Right renal pelvis (tissue), 4 donors: ENCODE results near the gene CHMP6. TPM values are rescaled to one million over a fixed set of nuclear protein-coding genes. Genes with fewer than 3 reads are reported as not detected.

ENCODE experiments used
- DNase-seq, 4 donors: peaks; one replicate each; pipeline ENCODE4 v3.0.0-alpha.2; 2013; ENCODE audit warnings: low read depth in 4 of 4, low spot score in 3 of 4, missing footprints in 1 of 4
- polyA plus RNA-seq, 4 donors: library from polyadenylated mRNA; unstranded; fragments of 120-200 nt; gene quantifications; one replicate each; pipeline ENCODE4 v1.2.1, GENCODE V29; 2013; ENCODE audit not compliant: insufficient read length in 4 of 4

CHMP6 gene
- polyA plus RNA-seq, 4 donors, result 27.3 to 34.5 (median 30.5) TPM

DNA sequence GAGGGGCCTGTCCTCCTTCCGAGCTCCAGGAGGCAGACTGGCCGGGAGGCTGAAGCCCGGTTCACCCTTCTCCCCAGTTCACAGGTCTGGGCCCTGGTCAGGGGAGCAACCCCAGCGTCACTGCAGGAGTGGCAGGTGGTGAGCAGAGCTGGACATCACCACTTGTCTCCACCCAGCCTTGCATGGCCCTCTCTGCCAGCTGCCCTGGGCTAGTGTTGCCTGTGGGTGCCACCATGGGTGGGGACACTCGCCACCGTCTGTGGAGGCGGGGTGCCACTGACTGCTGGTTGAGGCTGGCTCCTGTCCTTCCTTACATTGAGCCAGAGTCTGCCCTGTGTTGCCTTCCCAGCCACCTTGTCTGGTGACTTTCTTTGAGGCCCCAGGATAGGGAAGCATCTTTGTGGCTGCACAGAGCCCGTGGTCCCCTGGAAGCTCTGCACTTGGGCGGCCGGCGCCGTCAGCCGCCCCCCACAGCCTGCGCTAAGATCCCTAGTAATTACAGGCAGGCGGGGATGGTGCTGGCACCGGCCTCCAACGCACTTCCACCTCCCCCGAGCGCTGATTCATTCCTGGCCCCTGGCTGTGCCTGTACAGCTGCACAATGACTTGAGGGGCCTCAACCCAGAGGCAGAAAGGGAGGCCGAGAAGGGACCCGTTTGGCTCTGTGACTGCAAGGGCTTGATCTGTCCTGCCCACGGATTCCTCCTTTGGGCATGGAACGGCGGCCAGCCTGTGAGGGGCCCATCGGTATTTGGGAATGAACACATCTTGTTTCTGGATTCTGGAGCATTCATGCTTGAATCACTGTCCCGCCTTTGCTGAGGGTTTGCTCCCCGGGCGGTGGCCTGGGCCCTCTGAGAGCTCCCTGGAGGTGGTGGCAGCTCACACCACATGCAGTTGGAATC, 48.5 kb downstream of the CHMP6 start:
- no peak for DNase-seq

GRCh38 chr17:81040791-81041337, 49.2 kb downstream of the CHMP6 start:
- no peak for DNase-seq

DNA sequence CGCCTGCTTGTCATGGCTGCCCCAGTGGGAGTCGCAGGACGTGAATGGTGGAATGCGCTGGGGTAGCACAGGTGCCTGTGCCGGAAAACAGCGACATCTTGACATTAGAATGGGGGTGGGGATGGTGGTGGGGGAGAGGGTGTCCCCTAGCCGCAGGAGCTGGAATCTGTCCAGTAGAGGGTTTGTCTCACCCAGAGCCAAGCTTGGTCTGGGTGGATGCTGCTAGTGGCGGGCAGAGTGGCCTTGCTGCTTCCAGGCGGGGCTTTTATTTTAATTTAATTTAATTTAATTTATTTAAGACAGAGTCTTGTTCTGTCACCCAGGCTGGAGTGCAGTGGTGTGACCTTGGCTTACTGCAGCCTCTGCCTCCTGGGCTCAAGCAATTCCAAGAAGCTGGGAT, 51.0 kb downstream of the CHMP6 start:
- DNase-seq, result no peak

GRCh38 chr17:81043319-81043724, 51.7 kb downstream of the CHMP6 start:
- no peak for DNase-seq

- no peak for DNase-seq
Observed at GRCh38 chr17:81043725-81044427, 52.2 kb downstream of the CHMP6 start.

- no peak for DNase-seq
Observed at GRCh38 chr17:81044428-81044763, 52.8 kb downstream of the CHMP6 start.

DNA sequence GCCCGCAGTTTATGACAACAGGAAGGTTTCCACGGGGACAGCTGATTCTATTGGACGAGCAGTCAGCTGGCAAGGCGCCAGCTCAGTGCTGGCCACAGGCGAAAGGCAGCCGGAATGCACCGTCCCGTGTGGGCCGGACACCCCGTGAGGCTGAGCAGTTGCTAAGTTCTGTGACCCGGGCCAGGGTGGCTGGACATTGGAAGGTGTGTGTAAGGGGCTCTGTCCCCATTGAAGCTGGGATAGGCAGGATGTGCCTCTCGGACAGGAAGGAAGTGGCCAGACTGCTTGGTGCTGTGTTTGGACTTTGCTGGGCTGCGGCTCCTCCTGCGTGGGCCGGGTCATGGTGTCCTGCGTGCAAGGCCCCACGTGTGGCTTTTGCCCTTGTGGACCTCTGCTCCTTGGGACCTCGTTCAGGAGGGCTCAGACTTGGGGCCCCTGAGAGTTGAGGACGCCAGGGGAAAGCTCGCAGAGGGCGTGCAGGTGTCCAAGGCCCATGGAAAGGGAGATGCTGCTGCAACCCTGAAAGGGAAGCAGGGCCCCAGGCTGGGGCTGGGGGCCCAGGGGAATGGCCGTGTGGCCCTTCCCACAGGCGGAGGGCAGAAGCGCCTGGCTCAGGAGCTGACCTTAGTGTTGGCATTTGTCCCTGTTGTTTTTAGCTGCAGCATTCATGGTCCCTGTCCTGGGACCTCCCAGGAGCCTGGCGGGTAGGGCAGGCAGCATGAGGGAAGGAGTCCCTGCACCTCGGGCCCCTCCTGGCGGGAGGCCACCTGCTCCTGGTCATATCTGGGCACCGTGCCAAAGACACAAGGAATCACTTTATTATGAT, 53.3 kb downstream of the CHMP6 start:
- DNase-seq, result peak in 3 of 4 donors; percentile 77 to 82 (median 81)

DNA sequence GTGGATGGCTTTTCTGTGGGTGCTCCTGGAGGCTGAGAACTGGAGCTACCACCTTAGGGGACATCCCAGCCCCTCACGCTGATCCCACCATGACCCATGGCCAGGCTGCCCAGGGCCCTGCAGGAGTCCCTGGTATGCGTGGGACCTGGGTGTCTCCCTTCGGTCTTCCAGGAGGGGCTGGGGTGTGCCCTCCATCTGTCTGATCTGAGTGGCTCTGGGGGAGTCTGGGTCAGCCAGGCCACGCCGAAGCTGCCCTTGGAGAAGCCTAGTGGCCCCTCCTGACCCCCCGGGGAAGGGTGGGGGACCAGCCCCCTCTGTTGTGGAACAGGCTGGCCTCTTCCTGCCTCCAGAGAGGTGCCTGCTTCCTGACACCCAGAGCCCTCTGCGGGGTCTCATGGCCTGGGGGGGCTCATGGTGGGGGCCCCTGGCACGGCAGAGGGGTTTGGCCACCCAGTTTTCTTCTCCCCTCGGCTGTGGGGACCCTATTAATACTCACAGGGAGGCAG, 54.0 kb downstream of the CHMP6 start:
- no peak for DNase-seq

- no peak for DNase-seq
Observed at GRCh38 chr17:81046132-81046769, 54.6 kb downstream of the CHMP6 start.

- no peak for DNase-seq
Observed at GRCh38 chr17:81046770-81047359, 55.2 kb downstream of the CHMP6 start.

- DNase-seq, result no peak
Observed at GRCh38 chr17:81048827-81049371, 57.3 kb downstream of the CHMP6 start.

- DNase-seq, result no peak
Observed at GRCh38 chr17:81049372-81049911, 57.8 kb downstream of the CHMP6 start.

Other genes starting within 250 kb of the CHMP6 start
- 10 to 100 TPM; 37.8 to 51.1 (median 44.0) TPM for gene BAIAP2, start 43.3 kb downstream of the CHMP6 start, polyA plus RNA-seq
- under 1 TPM in 3 of 4 donors, not detected in 1; 0.13 to 0.39 (median 0.23) TPM for gene PVALEF, start 173.7 kb downstream of the CHMP6 start, polyA plus RNA-seq
- 1 to 10 TPM; 3.3 to 7.3 (median 3.6) TPM for gene AATK, start 174.4 kb downstream of the CHMP6 start, polyA plus RNA-seq
- 10 to 100 TPM; 13.6 to 24.1 (median 14.6) TPM for gene CEP131, start 231.1 kb downstream of the CHMP6 start, polyA plus RNA-seq
- 10 to 100 TPM; 16.3 to 27.7 (median 17.7) TPM for gene TEPSIN, start 247.2 kb downstream of the CHMP6 start, polyA plus RNA-seq
- 10 to 100 TPM; 46.3 to 55.4 (median 50.3) TPM for gene NDUFAF8, start 247.5 kb downstream of the CHMP6 start, polyA plus RNA-seq